ENCODE measurements around the gene RPTOR. TPM values are rescaled to one million over a fixed set of nuclear protein-coding genes. Genes with fewer than 3 reads are reported as not detected.

RPTOR gene
- total RNA-seq, 2 experiments from 2014 or later = 48.1 to 87.8 TPM

DNA sequence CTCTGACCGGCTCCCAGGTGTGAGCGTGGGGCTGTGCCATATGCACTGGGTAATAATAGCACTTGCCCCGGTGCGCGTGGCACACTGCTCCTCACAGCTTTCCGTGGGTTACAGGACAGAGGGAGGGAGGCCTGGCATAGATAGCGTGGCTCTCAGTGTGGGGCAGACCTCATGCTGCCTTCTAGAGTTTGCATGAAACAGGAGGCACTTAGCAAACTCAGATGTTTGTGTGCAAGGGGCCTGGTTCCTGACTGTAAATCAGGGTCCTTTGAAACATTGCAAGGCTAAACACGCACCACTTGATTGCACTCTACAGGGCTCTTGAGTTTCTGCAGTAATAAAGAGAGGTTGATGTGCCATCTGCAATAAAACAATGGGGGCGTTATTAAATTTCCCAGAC, 101.7 kb downstream of the RPTOR start:
- Histone ChIP-seq H3K36me3 (ENCODE audit: insufficient read depth, low read length) (peaks cover 12% of the 10 kb centered on the region), H3K79me2 (ENCODE audit: insufficient read depth, low read depth, low read length) (peaks cover 14% of the 10 kb centered on the region; the same call in 1 of the 2 replicates), H4K20me1 (ENCODE audit: insufficient read depth, low read length) (peaks cover 10% of the 10 kb centered on the region), H2AFZ (ENCODE audit: low read length) (no peak overlapping the region), H3K27ac (ENCODE audit: low read depth, low read length, poor library complexity, severe bottlenecking) (no peak overlapping the region), H3K4me1 (ENCODE audit: insufficient read depth, low read length, poor library complexity, severe bottlenecking) (no peaks in the 10 kb centered on the region), H3K4me2 (ENCODE audit: low read length) (no peak overlapping the region), H3K9me3 (ENCODE audit: low read length) (no peaks in the 10 kb centered on the region), H3K9me2 (ENCODE audit: insufficient read depth, low read length) (no peaks in the 10 kb centered on the region), H3K4me3 (ENCODE audit: low read depth, low read length, poor library complexity, severe bottlenecking) (no peak overlapping the region)
- ChIA-PET CTCF (ENCODE audit: unreplicated experiment) (no interaction called here), POLR2A (no interaction called here)
- DNase-seq (ENCODE audit: low spot score) = no peak
- BruUV-seq (replicated peaks) = no TSS peak
- TF ChIP-seq, protein P1, sequence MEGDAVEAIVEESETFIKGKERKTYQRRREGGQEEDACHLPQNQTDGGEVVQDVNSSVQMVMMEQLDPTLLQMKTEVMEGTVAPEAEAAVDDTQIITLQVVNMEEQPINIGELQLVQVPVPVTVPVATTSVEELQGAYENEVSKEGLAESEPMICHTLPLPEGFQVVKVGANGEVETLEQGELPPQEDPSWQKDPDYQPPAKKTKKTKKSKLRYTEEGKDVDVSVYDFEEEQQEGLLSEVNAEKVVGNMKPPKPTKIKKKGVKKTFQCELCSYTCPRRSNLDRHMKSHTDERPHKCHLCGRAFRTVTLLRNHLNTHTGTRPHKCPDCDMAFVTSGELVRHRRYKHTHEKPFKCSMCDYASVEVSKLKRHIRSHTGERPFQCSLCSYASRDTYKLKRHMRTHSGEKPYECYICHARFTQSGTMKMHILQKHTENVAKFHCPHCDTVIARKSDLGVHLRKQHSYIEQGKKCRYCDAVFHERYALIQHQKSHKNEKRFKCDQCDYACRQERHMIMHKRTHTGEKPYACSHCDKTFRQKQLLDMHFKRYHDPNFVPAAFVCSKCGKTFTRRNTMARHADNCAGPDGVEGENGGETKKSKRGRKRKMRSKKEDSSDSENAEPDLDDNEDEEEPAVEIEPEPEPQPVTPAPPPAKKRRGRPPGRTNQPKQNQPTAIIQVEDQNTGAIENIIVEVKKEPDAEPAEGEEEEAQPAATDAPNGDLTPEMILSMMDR (conservative IDR thresholded peaks at IDR 0.05; ENCODE audit: low read length) = no peak
- TF ChIP-seq EZH2phosphoT487 (IDR thresholded peaks at IDR 0.05; ENCODE audit: borderline replicate concordance, low read depth, low read length) = no peak
- intact Hi-C loops (cut with micrococcal nuclease; ENCODE audit: unreplicated experiment) = no loop called here

DNA sequence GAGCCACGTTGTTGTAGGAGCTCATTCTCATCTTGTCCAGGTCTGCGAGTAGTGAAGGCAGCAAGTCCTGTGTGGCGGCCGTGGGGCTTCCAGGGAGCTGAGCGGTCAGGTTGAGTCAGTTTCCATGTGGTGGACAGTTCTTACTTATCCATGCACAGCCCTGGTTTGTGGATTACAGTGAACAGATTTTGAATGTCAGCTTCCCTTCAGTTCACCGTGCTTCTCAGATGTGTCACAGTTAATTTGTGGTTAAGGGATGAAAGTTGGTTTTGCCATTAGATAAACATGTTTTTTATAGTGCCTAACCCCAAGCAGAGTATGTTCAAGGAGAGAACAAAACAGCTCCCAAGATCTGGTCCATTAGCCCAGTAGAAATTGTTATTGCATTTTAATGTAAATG, 103.1 kb downstream of the RPTOR start:
- TF ChIP-seq, protein P1 (conservative IDR thresholded peaks at IDR 0.05; ENCODE audit: low read length) = no peak
- TF ChIP-seq EZH2phosphoT487 (IDR thresholded peaks at IDR 0.05; ENCODE audit: borderline replicate concordance, low read depth, low read length) = no peak
- Histone ChIP-seq H3K9me2 (ENCODE audit: insufficient read depth, low read length) (no peaks in the 10 kb centered on the region), H3K4me3 (ENCODE audit: low read depth, low read length, poor library complexity, severe bottlenecking) (no peak overlapping the region), H2AFZ (ENCODE audit: low read length) (no peak overlapping the region), H3K79me2 (ENCODE audit: insufficient read depth, low read depth, low read length) (peaks cover 8% of the 10 kb centered on the region; the same call in 1 of the 2 replicates), H4K20me1 (ENCODE audit: insufficient read depth, low read length) (peaks cover 5% of the 10 kb centered on the region), H3K4me1 (ENCODE audit: insufficient read depth, low read length, poor library complexity, severe bottlenecking) (no peaks in the 10 kb centered on the region), H3K36me3 (ENCODE audit: insufficient read depth, low read length) (peaks cover 12% of the 10 kb centered on the region), H3K27ac (ENCODE audit: low read depth, low read length, poor library complexity, severe bottlenecking) (no peak overlapping the region), H3K4me2 (ENCODE audit: low read length) (no peak overlapping the region), H3K9me3 (ENCODE audit: low read length) (no peaks in the 10 kb centered on the region)
- no TSS peak for BruUV-seq (replicated peaks)
- intact Hi-C loops (cut with micrococcal nuclease; ENCODE audit: unreplicated experiment) = no loop called here
- ChIA-PET CTCF (ENCODE audit: unreplicated experiment) (interaction anchor here (0.5 kb wide), 1 partner anchor 346 kb away, joined by 3 read pairs; no protein-coding TSS in a partner anchor), POLR2A (interaction anchor here (0.6 kb wide), 1 partner anchor 1354 kb away, joined by 3 read pairs; no protein-coding TSS in a partner anchor)
- DNase-seq (ENCODE audit: low spot score) = no peak

DNA sequence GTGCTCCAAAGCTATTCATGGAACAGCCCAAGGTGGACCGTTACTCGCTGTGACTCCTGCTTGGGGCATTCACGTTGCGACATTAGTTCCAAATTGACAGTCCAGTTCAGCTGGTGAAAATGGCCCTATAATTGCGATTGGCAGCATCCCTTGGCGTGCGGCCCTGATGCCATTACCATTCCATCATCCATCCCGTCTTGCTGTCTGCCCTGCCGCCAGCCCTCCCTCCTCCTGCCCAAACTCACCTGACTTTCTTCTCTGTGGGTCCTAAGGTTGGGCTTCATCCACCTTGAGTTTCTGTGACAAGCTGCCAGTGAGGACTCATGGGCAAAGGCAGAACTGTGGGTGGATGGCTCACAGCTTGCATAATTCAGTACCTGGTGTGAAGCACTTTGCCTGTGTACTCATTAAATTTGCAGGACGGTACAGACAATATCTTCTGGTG, 104.6 kb downstream of the RPTOR start:
- intact Hi-C loops (cut with micrococcal nuclease; ENCODE audit: unreplicated experiment) = no loop called here
- no peaks in the 10 kb centered on the region for H3K4me1 ChIP-seq (ENCODE audit: insufficient read depth, low read length, poor library complexity, severe bottlenecking)

More for the DNA sequence above, 104.6 kb downstream of the RPTOR start:
- DNase-seq (ENCODE audit: low spot score) = no peak
- POLR2A ChIA-PET = no interaction called here
- CTCF ChIA-PET (ENCODE audit: unreplicated experiment) = no interaction called here
- H4K20me1 ChIP-seq (ENCODE audit: insufficient read depth, low read length) = no peaks in the 10 kb centered on the region; the same call in 1 of the 2 replicates
- TF ChIP-seq, protein P1 (conservative IDR thresholded peaks at IDR 0.05; ENCODE audit: low read length) = no peak
- no peak for TF ChIP-seq EZH2phosphoT487 (IDR thresholded peaks at IDR 0.05; ENCODE audit: borderline replicate concordance, low read depth, low read length)
- peaks cover 4% of the 10 kb centered on the region; the same call in 1 of the 2 replicates for H3K79me2 ChIP-seq (ENCODE audit: insufficient read depth, low read depth, low read length)
- H3K9me3 ChIP-seq (ENCODE audit: low read length) = no peaks in the 10 kb centered on the region
- no peak overlapping the region for H3K4me2 ChIP-seq (ENCODE audit: low read length)
- H3K36me3 ChIP-seq (ENCODE audit: insufficient read depth, low read length) = peaks cover 5% of the 10 kb centered on the region
- no peak overlapping the region for H3K4me3 ChIP-seq (ENCODE audit: low read depth, low read length, poor library complexity, severe bottlenecking)
- no TSS peak for BruUV-seq (replicated peaks)
- H2AFZ ChIP-seq (ENCODE audit: low read length) = no peak overlapping the region
- H3K9me2 ChIP-seq (ENCODE audit: insufficient read depth, low read length) = no peaks in the 10 kb centered on the region
- no peak overlapping the region for H3K27ac ChIP-seq (ENCODE audit: low read depth, low read length, poor library complexity, severe bottlenecking)

All from OCI-LY7 (cell line).